Mesothelial cell of epicardium (in vitro differentiated cells): ENCODE measurements around the gene SHC2. TPM values are rescaled to one million over a fixed set of nuclear protein-coding genes. Genes with fewer than 3 reads are reported as not detected.

ENCODE experiments used
- DNase-seq, 2 experiments: peaks; one replicate each; pipeline ENCODE4 v3.0.0; 2021; ENCODE audit warnings: low spot score in 2 of 2; ENCODE audit not compliant: unreplicated experiment in 2 of 2
- H3K27ac Mint-ChIP-seq: 2 replicates; pipeline ENCODE4 v1.8.0; 2021; ENCODE audit warnings: mixed read lengths
- H3K27me3 Mint-ChIP-seq: 2 replicates; pipeline ENCODE4 v1.8.0; 2021; ENCODE audit warnings: low read depth, mixed read lengths
- H3K36me3 Mint-ChIP-seq: 2 replicates; pipeline ENCODE4 v1.8.0; 2021; ENCODE audit warnings: mixed read lengths
- H3K4me1 Mint-ChIP-seq: 2 replicates; pipeline ENCODE4 v1.8.0; 2021; ENCODE audit warnings: mixed read lengths
- H3K4me3 Mint-ChIP-seq: 2 replicates; pipeline ENCODE4 v1.8.0; 2021; ENCODE audit warnings: mild to moderate bottlenecking, moderate library complexity, mixed read lengths
- H3K9me3 Mint-ChIP-seq: 2 replicates; pipeline ENCODE4 v1.8.0; 2021; ENCODE audit warnings: mixed read lengths
- total RNA-seq: library from RNA; stranded (reverse); gene quantifications from 3 replicates; pipeline ENCODE4 v1.2.1, GENCODE V29; 2021
- TF ChIP-seq, protein P1 (sequence below): fragments of 200-600 bp; sonication (generic); IDR thresholded peaks from one replicate; pipeline ENCODE4 v1.5.0; 2021; ENCODE audit warnings: antibody characterized with exemption; ENCODE audit not compliant: unreplicated experiment

SHC2 gene
- total RNA-seq, 1 donor from 2014 or later = 86.4 TPM

- H3K4me3 Mint-ChIP-seq = no peak overlapping the region
- no peak for DNase-seq
- no peaks in the 10 kb centered on the region for H3K36me3 Mint-ChIP-seq
- TF ChIP-seq, protein P1, sequence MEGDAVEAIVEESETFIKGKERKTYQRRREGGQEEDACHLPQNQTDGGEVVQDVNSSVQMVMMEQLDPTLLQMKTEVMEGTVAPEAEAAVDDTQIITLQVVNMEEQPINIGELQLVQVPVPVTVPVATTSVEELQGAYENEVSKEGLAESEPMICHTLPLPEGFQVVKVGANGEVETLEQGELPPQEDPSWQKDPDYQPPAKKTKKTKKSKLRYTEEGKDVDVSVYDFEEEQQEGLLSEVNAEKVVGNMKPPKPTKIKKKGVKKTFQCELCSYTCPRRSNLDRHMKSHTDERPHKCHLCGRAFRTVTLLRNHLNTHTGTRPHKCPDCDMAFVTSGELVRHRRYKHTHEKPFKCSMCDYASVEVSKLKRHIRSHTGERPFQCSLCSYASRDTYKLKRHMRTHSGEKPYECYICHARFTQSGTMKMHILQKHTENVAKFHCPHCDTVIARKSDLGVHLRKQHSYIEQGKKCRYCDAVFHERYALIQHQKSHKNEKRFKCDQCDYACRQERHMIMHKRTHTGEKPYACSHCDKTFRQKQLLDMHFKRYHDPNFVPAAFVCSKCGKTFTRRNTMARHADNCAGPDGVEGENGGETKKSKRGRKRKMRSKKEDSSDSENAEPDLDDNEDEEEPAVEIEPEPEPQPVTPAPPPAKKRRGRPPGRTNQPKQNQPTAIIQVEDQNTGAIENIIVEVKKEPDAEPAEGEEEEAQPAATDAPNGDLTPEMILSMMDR = no peak
- H3K4me1 Mint-ChIP-seq = peaks cover 11% of the 10 kb centered on the region
- no peak overlapping the region for H3K27ac Mint-ChIP-seq
- H3K9me3 Mint-ChIP-seq = peaks cover 3% of the 10 kb centered on the region
- H3K27me3 Mint-ChIP-seq = peaks cover 31% of the 10 kb centered on the region
These were observed 33.6 kb upstream of the SHC2 start for GRCh38 chr19:494171-495080.

GRCh38 chr19:493391-494170 lies 32.7 kb upstream of the SHC2 start:
- no peak for DNase-seq
- Mint-ChIP-seq H3K9me3 (peaks cover 3% of the 10 kb centered on the region), H3K36me3 (no peaks in the 10 kb centered on the region), H3K27me3 (peaks cover 25% of the 10 kb centered on the region), H3K4me3 (no peak overlapping the region), H3K27ac (no peak overlapping the region), H3K4me1 (peaks cover 9% of the 10 kb centered on the region)
- TF ChIP-seq, protein P1 = no peak

DNA sequence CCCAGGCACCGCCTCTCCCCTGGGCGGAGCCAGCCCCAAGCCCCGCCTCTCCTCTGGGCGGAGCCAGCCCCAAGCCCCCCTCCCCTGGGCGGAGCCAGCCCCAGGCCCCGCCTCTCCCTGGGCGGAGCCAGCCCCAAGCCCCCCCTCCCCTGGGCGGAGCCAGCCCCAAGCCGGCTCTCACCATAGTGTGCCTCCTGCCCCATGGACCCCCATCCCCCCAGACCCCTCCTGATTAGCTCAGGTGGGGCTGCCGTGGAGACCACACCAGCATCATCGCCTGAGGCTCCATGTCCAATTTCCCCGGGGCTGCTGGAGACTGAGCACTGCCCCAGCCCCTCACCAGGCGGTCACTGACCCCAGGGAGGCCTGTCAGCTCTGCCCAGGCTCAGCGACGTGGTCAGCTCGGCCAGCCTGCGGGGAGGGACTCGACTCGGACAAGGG lies 31.3 kb upstream of the SHC2 start:
- TF ChIP-seq, protein P1 = no peak
- Mint-ChIP-seq H3K36me3 (no peaks in the 10 kb centered on the region), H3K4me3 (no peak overlapping the region), H3K27me3 (peaks cover 15% of the 10 kb centered on the region), H3K4me1 (peaks cover 9% of the 10 kb centered on the region), H3K27ac (no peak overlapping the region), H3K9me3 (peaks cover 3% of the 10 kb centered on the region)
- DNase-seq = no peak

- peaks cover 20% of the 10 kb centered on the region for H3K27me3 Mint-ChIP-seq
- H3K4me3 Mint-ChIP-seq = no peak overlapping the region
- H3K9me3 Mint-ChIP-seq = peaks cover 3% of the 10 kb centered on the region
- H3K36me3 Mint-ChIP-seq = no peaks in the 10 kb centered on the region
- TF ChIP-seq, protein P1 = no peak
- no peak for DNase-seq
- peaks cover 9% of the 10 kb centered on the region for H3K4me1 Mint-ChIP-seq
- H3K27ac Mint-ChIP-seq = no peak overlapping the region
These were observed 30.4 kb upstream of the SHC2 start for GRCh38 chr19:491146-491741.

DNA sequence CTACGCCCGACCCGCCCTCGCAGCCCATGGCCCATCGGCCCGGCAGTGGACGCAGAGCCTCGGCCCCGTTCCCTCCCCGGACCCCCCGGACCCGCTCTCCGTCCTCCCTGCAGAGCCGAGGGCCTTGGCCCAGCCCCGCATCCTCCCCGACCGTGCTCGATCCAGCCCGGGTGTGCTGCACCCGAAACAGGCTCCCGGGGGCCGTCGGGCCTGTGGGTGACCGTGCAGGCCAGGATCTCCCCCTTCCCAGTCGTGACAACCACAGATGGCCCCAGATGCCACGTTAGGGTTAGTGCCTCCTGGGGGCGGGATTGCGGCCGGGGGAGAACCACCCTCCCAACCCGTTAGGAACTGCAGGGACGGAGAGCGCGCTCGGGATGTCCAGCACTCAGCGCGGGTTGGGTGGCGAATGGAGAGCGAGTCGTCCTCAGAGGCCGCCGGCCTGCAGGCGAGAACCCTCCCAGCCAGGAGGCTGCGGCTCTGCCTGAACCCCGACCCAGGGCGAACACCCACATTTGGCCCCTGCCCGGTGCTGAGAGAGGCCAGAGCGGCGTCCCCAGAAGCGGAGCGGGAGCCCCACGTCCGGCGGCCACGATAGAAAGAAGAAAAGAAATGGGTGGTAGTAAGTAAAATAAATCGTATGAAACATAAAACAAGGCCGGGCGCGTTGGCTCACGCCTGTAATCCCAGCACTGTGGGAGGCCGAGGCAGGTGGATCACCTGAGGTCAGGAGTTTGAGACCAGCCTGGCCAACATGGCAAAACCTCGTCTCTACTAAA lies 28.8 kb upstream of the SHC2 start:
- H3K36me3 Mint-ChIP-seq = no peaks in the 10 kb centered on the region
- peaks cover 13% of the 10 kb centered on the region for H3K4me1 Mint-ChIP-seq
- peaks cover 25% of the 10 kb centered on the region for H3K27me3 Mint-ChIP-seq
- no peak for DNase-seq
- peaks cover 3% of the 10 kb centered on the region for H3K9me3 Mint-ChIP-seq
- TF ChIP-seq, protein P1 = no peak
- H3K4me3 Mint-ChIP-seq = peak overlapping the region; percentile 80
- H3K27ac Mint-ChIP-seq = peak overlapping the region; percentile 47
